Loucy (cell line): ENCODE data around the gene NKAIN2.

Experiments
- CTCF ChIP-seq: fragments of 200-600 bp; sonication (generic); conservative IDR thresholded peaks from 2 replicates; pipeline ENCODE4 v1.5.1; 2014; ENCODE audit warnings: mild to moderate bottlenecking, antibody characterized with exemption, low read length
- EZH2phosphoT487 ChIP-seq: fragments of 200-600 bp; IDR thresholded peaks from 2 replicates; pipeline ENCODE4 v1.6.1; 2018; ENCODE audit warnings: antibody characterized with exemption, mild to moderate bottlenecking, moderate library complexity, borderline replicate concordance

- TF ChIP-seq CTCF (no peak), EZH2phosphoT487 (no peak)
Observed at GRCh38 chr6:124119596-124119995, 315.9 kb downstream of the NKAIN2 start.
